Measurements from ENCODE around the gene OPALIN.

DNA sequence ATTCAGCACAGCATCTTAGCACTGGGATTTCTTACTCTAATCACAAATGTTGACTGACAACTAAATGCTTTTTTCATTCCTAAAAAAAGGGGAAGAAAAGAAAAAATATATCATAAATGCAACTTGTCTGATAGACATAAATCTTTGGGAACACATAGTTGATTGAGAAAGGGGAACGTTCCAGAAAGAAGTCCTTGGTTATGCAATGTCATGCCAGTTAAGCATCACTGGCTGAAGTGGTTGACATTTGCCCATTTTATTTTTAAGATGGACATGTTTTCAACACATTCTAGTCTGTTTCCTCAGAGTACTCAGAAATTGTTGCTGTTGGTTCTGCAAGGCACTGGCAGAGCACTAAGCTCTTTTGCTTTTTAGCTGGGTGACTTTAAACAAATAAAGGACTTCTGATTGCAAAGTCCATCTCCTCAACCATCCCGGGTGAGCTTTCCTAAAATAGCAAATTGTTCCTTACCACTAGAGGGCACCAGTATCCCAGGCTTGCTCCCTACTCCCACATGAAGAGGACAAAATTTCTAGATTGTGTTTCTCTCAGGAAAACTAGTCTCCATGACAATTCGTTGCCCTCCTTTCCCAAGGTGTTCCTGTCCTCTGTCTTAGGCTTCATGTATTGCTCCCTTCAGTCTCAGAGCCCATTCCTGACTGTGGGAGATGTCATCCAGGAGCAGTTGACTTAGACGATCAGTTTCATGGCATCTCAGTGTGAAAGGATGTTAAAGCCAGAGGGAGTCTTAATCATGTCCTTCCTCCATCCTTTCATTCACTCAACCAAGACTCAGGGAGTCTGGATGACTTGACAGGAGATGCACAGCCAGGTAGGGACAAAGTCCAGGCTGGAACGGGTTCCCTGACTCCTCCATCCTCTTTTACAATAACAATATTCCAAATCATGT lies 23.9 kb downstream of the OPALIN start:
- TF ChIP-seq, protein P1, sequence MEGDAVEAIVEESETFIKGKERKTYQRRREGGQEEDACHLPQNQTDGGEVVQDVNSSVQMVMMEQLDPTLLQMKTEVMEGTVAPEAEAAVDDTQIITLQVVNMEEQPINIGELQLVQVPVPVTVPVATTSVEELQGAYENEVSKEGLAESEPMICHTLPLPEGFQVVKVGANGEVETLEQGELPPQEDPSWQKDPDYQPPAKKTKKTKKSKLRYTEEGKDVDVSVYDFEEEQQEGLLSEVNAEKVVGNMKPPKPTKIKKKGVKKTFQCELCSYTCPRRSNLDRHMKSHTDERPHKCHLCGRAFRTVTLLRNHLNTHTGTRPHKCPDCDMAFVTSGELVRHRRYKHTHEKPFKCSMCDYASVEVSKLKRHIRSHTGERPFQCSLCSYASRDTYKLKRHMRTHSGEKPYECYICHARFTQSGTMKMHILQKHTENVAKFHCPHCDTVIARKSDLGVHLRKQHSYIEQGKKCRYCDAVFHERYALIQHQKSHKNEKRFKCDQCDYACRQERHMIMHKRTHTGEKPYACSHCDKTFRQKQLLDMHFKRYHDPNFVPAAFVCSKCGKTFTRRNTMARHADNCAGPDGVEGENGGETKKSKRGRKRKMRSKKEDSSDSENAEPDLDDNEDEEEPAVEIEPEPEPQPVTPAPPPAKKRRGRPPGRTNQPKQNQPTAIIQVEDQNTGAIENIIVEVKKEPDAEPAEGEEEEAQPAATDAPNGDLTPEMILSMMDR (IDR thresholded peaks at IDR 0.05), result peak; percentile 93
- TF ChIP-seq POLR2AphosphoS5 (IDR thresholded peaks at IDR 0.05; ENCODE audit: low read depth, low read length), result no peak
- TF ChIP-seq, protein P2, sequence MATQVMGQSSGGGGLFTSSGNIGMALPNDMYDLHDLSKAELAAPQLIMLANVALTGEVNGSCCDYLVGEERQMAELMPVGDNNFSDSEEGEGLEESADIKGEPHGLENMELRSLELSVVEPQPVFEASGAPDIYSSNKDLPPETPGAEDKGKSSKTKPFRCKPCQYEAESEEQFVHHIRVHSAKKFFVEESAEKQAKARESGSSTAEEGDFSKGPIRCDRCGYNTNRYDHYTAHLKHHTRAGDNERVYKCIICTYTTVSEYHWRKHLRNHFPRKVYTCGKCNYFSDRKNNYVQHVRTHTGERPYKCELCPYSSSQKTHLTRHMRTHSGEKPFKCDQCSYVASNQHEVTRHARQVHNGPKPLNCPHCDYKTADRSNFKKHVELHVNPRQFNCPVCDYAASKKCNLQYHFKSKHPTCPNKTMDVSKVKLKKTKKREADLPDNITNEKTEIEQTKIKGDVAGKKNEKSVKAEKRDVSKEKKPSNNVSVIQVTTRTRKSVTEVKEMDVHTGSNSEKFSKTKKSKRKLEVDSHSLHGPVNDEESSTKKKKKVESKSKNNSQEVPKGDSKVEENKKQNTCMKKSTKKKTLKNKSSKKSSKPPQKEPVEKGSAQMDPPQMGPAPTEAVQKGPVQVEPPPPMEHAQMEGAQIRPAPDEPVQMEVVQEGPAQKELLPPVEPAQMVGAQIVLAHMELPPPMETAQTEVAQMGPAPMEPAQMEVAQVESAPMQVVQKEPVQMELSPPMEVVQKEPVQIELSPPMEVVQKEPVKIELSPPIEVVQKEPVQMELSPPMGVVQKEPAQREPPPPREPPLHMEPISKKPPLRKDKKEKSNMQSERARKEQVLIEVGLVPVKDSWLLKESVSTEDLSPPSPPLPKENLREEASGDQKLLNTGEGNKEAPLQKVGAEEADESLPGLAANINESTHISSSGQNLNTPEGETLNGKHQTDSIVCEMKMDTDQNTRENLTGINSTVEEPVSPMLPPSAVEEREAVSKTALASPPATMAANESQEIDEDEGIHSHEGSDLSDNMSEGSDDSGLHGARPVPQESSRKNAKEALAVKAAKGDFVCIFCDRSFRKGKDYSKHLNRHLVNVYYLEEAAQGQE (IDR thresholded peaks at IDR 0.05; ENCODE audit: insufficient read depth in 1 of 2, low read depth in 2 of 2, low read length in 1 of 2), result no peak

All from Panc1 (cell line).